GM18502 (cell line): ENCODE results near the gene NTNG1.
A peak's percentile ranks its signal among the peaks of the same experiment; 100 is the strongest.

Experiments used
- ATAC-seq: cut with Tn5 transposase; IDR thresholded peaks from one replicate; pipeline ENCODE4 v1.9.1; 2021; ENCODE audit warnings: mild to moderate bottlenecking; ENCODE audit not compliant: unreplicated experiment, poor library complexity

Gene NTNG1

GRCh38 chr1:107251839-107252238 is 111.0 kb downstream of the NTNG1 start:
- ATAC-seq, result no peak

- no peak for ATAC-seq
These were observed 111.4 kb downstream of the NTNG1 start for GRCh38 chr1:107252271-107252670.

GRCh38 chr1:107254306-107254705 is 113.5 kb downstream of the NTNG1 start:
- no peak for ATAC-seq

GRCh38 chr1:107255469-107255868 is 114.6 kb downstream of the NTNG1 start:
- ATAC-seq, result no peak

- ATAC-seq, result no peak
These were observed 121.8 kb downstream of the NTNG1 start for GRCh38 chr1:107262467-107263286.

GRCh38 chr1:107263291-107263915 is 122.6 kb downstream of the NTNG1 start:
- no peak for ATAC-seq

GRCh38 chr1:107264007-107264406 is 123.2 kb downstream of the NTNG1 start:
- no peak for ATAC-seq

GRCh38 chr1:107264561-107264960 is 123.7 kb downstream of the NTNG1 start:
- ATAC-seq, result no peak

GRCh38 chr1:107267489-107267888 is 126.7 kb downstream of the NTNG1 start:
- no peak for ATAC-seq

GRCh38 chr1:107272321-107272720 is 131.5 kb downstream of the NTNG1 start:
- ATAC-seq, result no peak

GRCh38 chr1:107273515-107273914 is 132.7 kb downstream of the NTNG1 start:
- ATAC-seq, result no peak

GRCh38 chr1:107274227-107274626 is 133.4 kb downstream of the NTNG1 start:
- ATAC-seq, result no peak

- no peak for ATAC-seq
These were observed 135.4 kb downstream of the NTNG1 start for GRCh38 chr1:107276247-107276646.

GRCh38 chr1:107277022-107277421 is 136.2 kb downstream of the NTNG1 start:
- peak; percentile 69 for ATAC-seq

GRCh38 chr1:107286125-107286524 is 145.3 kb downstream of the NTNG1 start:
- peak; percentile 50 for ATAC-seq

GRCh38 chr1:107291987-107292386 is 151.1 kb downstream of the NTNG1 start:
- ATAC-seq, result no peak

- no peak for ATAC-seq
These were observed 153.2 kb downstream of the NTNG1 start for GRCh38 chr1:107293901-107294613.

GRCh38 chr1:107294686-107295085 is 153.8 kb downstream of the NTNG1 start:
- no peak for ATAC-seq

GRCh38 chr1:107297681-107298080 is 156.8 kb downstream of the NTNG1 start:
- ATAC-seq, result no peak

- no peak for ATAC-seq
These were observed 157.7 kb downstream of the NTNG1 start for GRCh38 chr1:107298526-107298925.

GRCh38 chr1:107299521-107299920 is 158.7 kb downstream of the NTNG1 start:
- ATAC-seq, result no peak
